ENCODE results near the gene CHSY3.

DNA sequence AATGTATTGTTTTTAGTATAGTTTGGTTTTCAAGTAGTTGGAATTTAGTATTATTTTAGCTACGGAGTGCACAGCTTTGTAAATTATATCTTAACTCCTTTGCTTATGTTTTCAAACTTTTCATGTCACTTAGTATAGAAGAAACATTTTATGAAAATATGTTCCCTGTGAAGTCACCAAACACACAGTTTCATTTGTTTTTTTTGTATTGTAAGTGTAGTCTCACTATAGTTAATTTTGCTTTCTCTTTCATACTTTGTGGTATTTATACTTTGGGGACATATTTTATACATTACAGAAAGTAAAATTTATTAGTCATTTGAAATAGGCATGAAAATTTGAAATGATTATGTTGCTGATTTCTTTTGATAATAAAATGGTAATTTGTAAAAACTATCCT, 5.0 kb downstream of the CHSY3 start:
- TF ChIP-seq POLR2A (IDR thresholded peaks at IDR 0.05; ENCODE audit: low read length) (no peak), GATA1 (IDR thresholded peaks at IDR 0.05; ENCODE audit: low read depth, low read length) (no peak)
